ENCODE results near the gene BICDL2. TPM values are rescaled to one million over a fixed set of nuclear protein-coding genes. Genes with fewer than 3 reads are reported as not detected.

BICDL2 gene
- total and polyA plus RNA-seq, 2 of the 8 experiments (the other 6 are each of a cell fraction or from before 2014, with no cell fraction given), result 7.3 to 15.9 TPM

DNA sequence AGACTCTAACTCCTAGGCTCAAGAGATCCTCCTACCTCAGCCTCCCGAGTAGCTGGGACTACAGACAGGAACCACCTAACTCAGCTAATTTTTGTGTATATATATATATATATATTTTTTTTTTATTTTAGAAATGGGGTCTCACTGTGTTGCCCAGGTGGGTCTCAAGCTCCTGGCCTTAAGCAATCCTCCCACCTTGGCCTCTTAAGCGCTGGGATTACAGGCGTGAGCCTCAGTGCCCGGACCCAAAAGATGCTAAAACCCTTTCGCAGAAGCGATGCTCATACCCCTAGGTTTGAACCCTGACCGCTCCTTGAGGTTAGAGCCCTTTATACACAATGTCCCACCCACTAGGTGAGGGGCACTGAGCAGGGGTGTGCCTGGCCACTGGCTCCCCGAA, 26.2 kb downstream of the BICDL2 start (continued):
- TF ChIP-seq EP300 (IDR thresholded peaks at IDR 0.05; ENCODE audit: borderline replicate concordance in 1 of 2, low read depth in 2 of 2, low read length in 2 of 2), result no peak
- TF ChIP-seq TAF7 (optimal IDR thresholded peaks at IDR 0.05; ENCODE audit: borderline replicate concordance, low read depth, low read length), result no peak
- no peak for TF ChIP-seq RAD21 (IDR thresholded peaks at IDR 0.05 in 1 of 2, conservative IDR thresholded peaks at IDR 0.05 in 1 of 2; ENCODE audit: low read depth in 2 of 2, low read length in 2 of 2)
- TF ChIP-seq TBP (IDR thresholded peaks at IDR 0.05; ENCODE audit: low read depth, low read length), result no peak

Measured in H1 (cell line).